ENCODE measurements around the gene GPS1. TPM values are rescaled to one million over a fixed set of nuclear protein-coding genes. Genes with fewer than 3 reads are reported as not detected.

The GPS1 gene
- total and polyA plus RNA-seq, 10 of the 15 experiments (the other 5 are each of a cell fraction or from before 2014, with no cell fraction given): 2.2 to 146 (median 77.7) TPM

DNA sequence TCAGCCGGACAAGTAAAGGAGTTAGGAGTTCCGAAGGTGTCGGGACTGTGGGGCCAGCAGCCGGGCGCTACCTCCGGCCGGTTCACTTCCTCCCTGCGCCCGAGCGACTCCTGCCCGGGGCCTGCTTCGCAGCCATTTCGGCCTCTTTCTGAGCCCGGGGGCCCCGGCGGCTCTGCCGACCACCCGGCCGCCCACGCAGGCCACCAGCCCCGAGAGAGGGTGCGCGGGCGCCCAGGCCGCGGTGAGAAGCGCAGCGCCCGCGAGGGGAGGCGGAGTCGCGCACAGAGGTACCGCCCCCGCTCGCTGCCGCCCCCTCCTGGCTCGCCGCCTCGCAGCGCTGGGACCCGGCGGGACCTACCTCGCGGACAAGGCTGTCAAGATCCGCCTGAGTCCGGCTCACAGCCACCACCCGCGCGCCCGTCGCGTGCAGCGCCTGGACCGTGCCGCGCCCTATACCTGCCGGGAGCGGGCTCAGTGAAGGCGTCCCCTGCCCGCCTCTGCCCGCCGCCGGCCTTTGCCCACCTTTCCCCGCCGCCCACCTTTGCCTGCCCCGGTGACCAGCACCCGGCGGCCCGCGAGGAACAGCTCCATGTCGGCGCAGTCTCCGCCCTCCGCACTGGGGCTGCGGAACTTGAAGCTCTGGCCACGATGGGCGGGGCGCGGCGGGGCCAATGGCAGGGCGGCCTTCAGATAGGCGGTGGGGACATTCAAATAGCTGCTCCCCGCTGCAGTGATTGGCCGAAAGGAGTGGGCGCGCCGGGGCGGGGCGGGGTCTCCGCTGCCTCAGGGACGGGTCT, 14.4 kb upstream of the GPS1 start, which contains the start of gene DCXR (continued):
- TF ChIP-seq, protein P1, sequence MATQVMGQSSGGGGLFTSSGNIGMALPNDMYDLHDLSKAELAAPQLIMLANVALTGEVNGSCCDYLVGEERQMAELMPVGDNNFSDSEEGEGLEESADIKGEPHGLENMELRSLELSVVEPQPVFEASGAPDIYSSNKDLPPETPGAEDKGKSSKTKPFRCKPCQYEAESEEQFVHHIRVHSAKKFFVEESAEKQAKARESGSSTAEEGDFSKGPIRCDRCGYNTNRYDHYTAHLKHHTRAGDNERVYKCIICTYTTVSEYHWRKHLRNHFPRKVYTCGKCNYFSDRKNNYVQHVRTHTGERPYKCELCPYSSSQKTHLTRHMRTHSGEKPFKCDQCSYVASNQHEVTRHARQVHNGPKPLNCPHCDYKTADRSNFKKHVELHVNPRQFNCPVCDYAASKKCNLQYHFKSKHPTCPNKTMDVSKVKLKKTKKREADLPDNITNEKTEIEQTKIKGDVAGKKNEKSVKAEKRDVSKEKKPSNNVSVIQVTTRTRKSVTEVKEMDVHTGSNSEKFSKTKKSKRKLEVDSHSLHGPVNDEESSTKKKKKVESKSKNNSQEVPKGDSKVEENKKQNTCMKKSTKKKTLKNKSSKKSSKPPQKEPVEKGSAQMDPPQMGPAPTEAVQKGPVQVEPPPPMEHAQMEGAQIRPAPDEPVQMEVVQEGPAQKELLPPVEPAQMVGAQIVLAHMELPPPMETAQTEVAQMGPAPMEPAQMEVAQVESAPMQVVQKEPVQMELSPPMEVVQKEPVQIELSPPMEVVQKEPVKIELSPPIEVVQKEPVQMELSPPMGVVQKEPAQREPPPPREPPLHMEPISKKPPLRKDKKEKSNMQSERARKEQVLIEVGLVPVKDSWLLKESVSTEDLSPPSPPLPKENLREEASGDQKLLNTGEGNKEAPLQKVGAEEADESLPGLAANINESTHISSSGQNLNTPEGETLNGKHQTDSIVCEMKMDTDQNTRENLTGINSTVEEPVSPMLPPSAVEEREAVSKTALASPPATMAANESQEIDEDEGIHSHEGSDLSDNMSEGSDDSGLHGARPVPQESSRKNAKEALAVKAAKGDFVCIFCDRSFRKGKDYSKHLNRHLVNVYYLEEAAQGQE (IDR thresholded peaks at IDR 0.05; ENCODE audit: low read depth, low read length): no peak
- TF ChIP-seq EP300 (IDR thresholded peaks at IDR 0.05; ENCODE audit: borderline replicate concordance in 1 of 2, control insufficient read depth in 1 of 2, low read depth in 2 of 2, low read length in 2 of 2): no peak
- TF ChIP-seq, protein P2, sequence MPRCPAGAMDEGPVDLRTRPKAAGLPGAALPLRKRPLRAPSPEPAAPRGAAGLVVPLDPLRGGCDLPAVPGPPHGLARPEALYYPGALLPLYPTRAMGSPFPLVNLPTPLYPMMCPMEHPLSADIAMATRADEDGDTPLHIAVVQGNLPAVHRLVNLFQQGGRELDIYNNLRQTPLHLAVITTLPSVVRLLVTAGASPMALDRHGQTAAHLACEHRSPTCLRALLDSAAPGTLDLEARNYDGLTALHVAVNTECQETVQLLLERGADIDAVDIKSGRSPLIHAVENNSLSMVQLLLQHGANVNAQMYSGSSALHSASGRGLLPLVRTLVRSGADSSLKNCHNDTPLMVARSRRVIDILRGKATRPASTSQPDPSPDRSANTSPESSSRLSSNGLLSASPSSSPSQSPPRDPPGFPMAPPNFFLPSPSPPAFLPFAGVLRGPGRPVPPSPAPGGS (IDR thresholded peaks at IDR 0.05; ENCODE audit: borderline replicate concordance, insufficient read depth, low read depth, low read length, poor library complexity, severe bottlenecking): peak; percentile 25
- no peak for TF ChIP-seq SREBF2 (IDR thresholded peaks at IDR 0.05; ENCODE audit: low read length)
- TF ChIP-seq SUPT20H (IDR thresholded peaks at IDR 0.05; ENCODE audit: borderline replicate concordance, control insufficient read depth, low read depth, low read length): no peak
- peak; percentile 49 for TF ChIP-seq NRF1 (conservative IDR thresholded peaks at IDR 0.05; ENCODE audit: low read depth, low read length)
- no peak for TF ChIP-seq YBX1 (IDR thresholded peaks at IDR 0.05)
- TF ChIP-seq PAX8 (IDR thresholded peaks at IDR 0.05): no peak
- TF ChIP-seq NR2C1 (IDR thresholded peaks at IDR 0.05): peak; percentile 46; the same call in 1 of the 2 replicates
- TF ChIP-seq HDAC6 (IDR thresholded peaks at IDR 0.05; ENCODE audit: unreplicated experiment): no peak
- no peak for TF ChIP-seq ZNF622 (IDR thresholded peaks at IDR 0.05)
- no peak for TF ChIP-seq BRCA1 (IDR thresholded peaks at IDR 0.05; ENCODE audit: low read depth, low read length)
- peak; percentile 78 for TF ChIP-seq SP1 (IDR thresholded peaks at IDR 0.05; ENCODE audit: low read depth, low read length)
- peak; percentile 91 for TF ChIP-seq NFYB (IDR thresholded peaks at IDR 0.05; ENCODE audit: insufficient read depth, low read depth, low read length)
- no peak for TF ChIP-seq MEF2A (IDR thresholded peaks at IDR 0.05; ENCODE audit: insufficient read depth, low read depth, low read length)
- no peak for TF ChIP-seq ASH2L (IDR thresholded peaks at IDR 0.05; ENCODE audit: borderline replicate concordance, low read depth)
- TF ChIP-seq, protein P3, sequence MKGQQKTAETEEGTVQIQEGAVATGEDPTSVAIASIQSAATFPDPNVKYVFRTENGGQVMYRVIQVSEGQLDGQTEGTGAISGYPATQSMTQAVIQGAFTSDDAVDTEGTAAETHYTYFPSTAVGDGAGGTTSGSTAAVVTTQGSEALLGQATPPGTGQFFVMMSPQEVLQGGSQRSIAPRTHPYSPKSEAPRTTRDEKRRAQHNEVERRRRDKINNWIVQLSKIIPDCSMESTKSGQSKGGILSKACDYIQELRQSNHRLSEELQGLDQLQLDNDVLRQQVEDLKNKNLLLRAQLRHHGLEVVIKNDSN (IDR thresholded peaks at IDR 0.05; ENCODE audit: borderline replicate concordance, extremely low read length, insufficient read depth, low read depth, low read length): no peak
- no peak for TF ChIP-seq MEF2B (IDR thresholded peaks at IDR 0.05; ENCODE audit: partially characterized antibody, poor library complexity, severe bottlenecking)
- TF ChIP-seq, protein P4, sequence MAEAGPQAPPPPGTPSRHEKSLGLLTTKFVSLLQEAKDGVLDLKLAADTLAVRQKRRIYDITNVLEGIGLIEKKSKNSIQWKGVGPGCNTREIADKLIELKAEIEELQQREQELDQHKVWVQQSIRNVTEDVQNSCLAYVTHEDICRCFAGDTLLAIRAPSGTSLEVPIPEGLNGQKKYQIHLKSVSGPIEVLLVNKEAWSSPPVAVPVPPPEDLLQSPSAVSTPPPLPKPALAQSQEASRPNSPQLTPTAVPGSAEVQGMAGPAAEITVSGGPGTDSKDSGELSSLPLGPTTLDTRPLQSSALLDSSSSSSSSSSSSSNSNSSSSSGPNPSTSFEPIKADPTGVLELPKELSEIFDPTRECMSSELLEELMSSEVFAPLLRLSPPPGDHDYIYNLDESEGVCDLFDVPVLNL (IDR thresholded peaks at IDR 0.05; ENCODE audit: low read depth, low read length): peak; percentile 55; the same call in 1 of the 2 replicates
- no peak for TF ChIP-seq TARDBP (IDR thresholded peaks at IDR 0.05; ENCODE audit: borderline replicate concordance)
